ENCODE results near the gene RAPGEF6.

DNA sequence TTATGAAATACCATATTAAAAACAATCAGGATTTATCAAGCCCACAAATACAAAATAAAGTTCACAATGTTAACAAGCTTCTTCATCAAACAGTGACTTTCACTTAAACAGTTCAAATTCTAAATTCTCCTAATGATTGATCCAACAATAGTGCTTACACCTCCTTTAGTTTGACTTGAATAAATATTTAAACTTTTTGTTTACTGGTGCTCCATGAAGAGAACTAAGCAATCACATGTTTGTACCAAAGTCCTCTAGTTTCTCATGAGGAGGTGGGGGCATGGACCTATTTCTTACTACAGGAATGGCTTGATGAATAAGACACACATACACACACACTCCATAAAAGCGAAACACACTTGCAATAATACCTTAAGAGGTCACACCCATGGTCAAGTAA lies 95.8 kb downstream of the RAPGEF6 start:
- TF ChIP-seq POLR2A (IDR thresholded peaks at IDR 0.05): no peak
- TF ChIP-seq, protein P1, sequence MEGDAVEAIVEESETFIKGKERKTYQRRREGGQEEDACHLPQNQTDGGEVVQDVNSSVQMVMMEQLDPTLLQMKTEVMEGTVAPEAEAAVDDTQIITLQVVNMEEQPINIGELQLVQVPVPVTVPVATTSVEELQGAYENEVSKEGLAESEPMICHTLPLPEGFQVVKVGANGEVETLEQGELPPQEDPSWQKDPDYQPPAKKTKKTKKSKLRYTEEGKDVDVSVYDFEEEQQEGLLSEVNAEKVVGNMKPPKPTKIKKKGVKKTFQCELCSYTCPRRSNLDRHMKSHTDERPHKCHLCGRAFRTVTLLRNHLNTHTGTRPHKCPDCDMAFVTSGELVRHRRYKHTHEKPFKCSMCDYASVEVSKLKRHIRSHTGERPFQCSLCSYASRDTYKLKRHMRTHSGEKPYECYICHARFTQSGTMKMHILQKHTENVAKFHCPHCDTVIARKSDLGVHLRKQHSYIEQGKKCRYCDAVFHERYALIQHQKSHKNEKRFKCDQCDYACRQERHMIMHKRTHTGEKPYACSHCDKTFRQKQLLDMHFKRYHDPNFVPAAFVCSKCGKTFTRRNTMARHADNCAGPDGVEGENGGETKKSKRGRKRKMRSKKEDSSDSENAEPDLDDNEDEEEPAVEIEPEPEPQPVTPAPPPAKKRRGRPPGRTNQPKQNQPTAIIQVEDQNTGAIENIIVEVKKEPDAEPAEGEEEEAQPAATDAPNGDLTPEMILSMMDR (IDR thresholded peaks at IDR 0.05): no peak
